ENCODE results near the gene CACNA2D3.
A peak's percentile ranks its signal among the peaks of the same experiment; 100 is the strongest.

DNA sequence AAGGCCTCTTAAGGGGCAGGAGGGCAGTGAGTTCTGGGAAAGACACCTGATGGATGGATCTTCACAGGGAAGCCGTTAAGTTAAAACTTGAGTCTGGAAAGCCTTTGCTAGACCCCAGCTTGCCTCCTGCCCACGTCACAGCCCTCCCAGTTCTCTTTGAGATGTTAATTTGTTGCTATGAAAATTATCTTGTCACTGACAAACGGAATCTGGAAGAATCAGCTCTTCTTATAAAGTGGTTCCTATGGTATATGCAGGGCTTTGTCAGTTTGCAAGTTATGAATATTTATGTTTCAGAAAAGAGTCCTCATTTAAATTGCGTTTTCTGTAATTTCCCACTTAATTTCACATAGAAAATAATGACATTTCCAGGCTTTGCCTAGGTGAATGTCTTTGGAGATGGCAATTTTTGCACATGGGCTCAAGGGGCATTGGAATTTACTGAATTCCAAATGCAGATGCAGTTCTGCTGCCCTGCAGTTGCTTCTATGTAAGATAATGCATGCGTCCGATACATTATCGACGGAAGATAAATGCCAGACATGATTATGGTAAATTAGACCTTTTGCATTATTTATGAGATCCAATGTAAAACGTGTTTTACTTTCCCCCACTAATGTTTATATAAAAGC, 74.1 kb downstream of the CACNA2D3 start:
- TF ChIP-seq, protein P1, sequence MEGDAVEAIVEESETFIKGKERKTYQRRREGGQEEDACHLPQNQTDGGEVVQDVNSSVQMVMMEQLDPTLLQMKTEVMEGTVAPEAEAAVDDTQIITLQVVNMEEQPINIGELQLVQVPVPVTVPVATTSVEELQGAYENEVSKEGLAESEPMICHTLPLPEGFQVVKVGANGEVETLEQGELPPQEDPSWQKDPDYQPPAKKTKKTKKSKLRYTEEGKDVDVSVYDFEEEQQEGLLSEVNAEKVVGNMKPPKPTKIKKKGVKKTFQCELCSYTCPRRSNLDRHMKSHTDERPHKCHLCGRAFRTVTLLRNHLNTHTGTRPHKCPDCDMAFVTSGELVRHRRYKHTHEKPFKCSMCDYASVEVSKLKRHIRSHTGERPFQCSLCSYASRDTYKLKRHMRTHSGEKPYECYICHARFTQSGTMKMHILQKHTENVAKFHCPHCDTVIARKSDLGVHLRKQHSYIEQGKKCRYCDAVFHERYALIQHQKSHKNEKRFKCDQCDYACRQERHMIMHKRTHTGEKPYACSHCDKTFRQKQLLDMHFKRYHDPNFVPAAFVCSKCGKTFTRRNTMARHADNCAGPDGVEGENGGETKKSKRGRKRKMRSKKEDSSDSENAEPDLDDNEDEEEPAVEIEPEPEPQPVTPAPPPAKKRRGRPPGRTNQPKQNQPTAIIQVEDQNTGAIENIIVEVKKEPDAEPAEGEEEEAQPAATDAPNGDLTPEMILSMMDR (IDR thresholded peaks at IDR 0.05; ENCODE audit: poor library complexity, severe bottlenecking): no peak
- TF ChIP-seq POLR2AphosphoS5 (IDR thresholded peaks at IDR 0.05) (no peak), EP300 (conservative IDR thresholded peaks at IDR 0.05; ENCODE audit: poor library complexity, severe bottlenecking) (peak; percentile 80), SMC3 (conservative IDR thresholded peaks at IDR 0.05; ENCODE audit: poor library complexity) (no peak), TAF1 (IDR thresholded peaks at IDR 0.05; ENCODE audit: low read depth) (no peak), RAD21 (conservative IDR thresholded peaks at IDR 0.05) (no peak), EZH2 (IDR thresholded peaks at IDR 0.05; ENCODE audit: borderline replicate concordance, insufficient read depth, low read length, poor library complexity, severe bottlenecking) (no peak), MXI1 (conservative IDR thresholded peaks at IDR 0.05; ENCODE audit: poor library complexity, severe bottlenecking) (no peak)
- TF ChIP-seq, protein P2, sequence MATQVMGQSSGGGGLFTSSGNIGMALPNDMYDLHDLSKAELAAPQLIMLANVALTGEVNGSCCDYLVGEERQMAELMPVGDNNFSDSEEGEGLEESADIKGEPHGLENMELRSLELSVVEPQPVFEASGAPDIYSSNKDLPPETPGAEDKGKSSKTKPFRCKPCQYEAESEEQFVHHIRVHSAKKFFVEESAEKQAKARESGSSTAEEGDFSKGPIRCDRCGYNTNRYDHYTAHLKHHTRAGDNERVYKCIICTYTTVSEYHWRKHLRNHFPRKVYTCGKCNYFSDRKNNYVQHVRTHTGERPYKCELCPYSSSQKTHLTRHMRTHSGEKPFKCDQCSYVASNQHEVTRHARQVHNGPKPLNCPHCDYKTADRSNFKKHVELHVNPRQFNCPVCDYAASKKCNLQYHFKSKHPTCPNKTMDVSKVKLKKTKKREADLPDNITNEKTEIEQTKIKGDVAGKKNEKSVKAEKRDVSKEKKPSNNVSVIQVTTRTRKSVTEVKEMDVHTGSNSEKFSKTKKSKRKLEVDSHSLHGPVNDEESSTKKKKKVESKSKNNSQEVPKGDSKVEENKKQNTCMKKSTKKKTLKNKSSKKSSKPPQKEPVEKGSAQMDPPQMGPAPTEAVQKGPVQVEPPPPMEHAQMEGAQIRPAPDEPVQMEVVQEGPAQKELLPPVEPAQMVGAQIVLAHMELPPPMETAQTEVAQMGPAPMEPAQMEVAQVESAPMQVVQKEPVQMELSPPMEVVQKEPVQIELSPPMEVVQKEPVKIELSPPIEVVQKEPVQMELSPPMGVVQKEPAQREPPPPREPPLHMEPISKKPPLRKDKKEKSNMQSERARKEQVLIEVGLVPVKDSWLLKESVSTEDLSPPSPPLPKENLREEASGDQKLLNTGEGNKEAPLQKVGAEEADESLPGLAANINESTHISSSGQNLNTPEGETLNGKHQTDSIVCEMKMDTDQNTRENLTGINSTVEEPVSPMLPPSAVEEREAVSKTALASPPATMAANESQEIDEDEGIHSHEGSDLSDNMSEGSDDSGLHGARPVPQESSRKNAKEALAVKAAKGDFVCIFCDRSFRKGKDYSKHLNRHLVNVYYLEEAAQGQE (IDR thresholded peaks at IDR 0.05; ENCODE audit: borderline replicate concordance): peak; percentile 67

Measured in neural cell (in vitro differentiated cells).